Activated CD4-positive, alpha-beta T cell treated with anti-CD3 and anti-CD28 coated beads for 36 hours (primary cell): ENCODE measurements around the gene MAP3K3. TPM values are rescaled to one million over a fixed set of nuclear protein-coding genes. Genes with fewer than 3 reads are reported as not detected.
A peak's percentile ranks its signal among the peaks of the same experiment; 100 is the strongest.

ENCODE experiments used
- ATAC-seq: fragments of 200-7000 bp; cut with Tn5 transposase; one replicate; pipeline ENCODE4 v1.10.0; 2021; ENCODE audit warnings: mild to moderate bottlenecking, moderate library complexity
- CTCF ChIA-PET: fragments of 350-600 bp; sonication (Branson Sonifier 250); formaldehyde crosslinking; loops from one replicate; lab custom pipeline; 2021; ENCODE audit warnings: antibody characterized with exemption; lab: Charles Lee
- POLR2A ChIA-PET: fragments of 350-600 bp; sonication (Branson Sonifier 250); formaldehyde crosslinking; loops from one replicate; lab custom pipeline; 2021; ENCODE audit warnings: antibody characterized with exemption, inconsistent platforms; lab: Charles Lee
- DNase-seq: peaks from one replicate; pipeline ENCODE4 v3.0.0-alpha.2; 2020
- H3K27ac Mint-ChIP-seq: one replicate; pipeline ENCODE4 v1.8.0; 2021; ENCODE audit warnings: mixed read lengths
- H3K27me3 Mint-ChIP-seq: one replicate; pipeline ENCODE4 v1.8.0; 2021; ENCODE audit warnings: mixed read lengths
- H3K36me3 Mint-ChIP-seq: one replicate; pipeline ENCODE4 v1.8.0; 2021; ENCODE audit warnings: low read depth, mixed read lengths
- H3K4me1 Mint-ChIP-seq: one replicate; pipeline ENCODE4 v1.8.0; 2021; ENCODE audit warnings: mixed read lengths
- H3K4me3 Mint-ChIP-seq: one replicate; pipeline ENCODE4 v1.8.0; 2021; ENCODE audit warnings: mild to moderate bottlenecking, moderate library complexity, mixed read lengths
- H3K9me3 Mint-ChIP-seq: one replicate; pipeline ENCODE4 v1.8.0; 2021; ENCODE audit warnings: low read depth, mixed read lengths
- intact Hi-C, 2 experiments: fragments of 100-400 bp; cut with DNase I in 1 of 2; cut with micrococcal nuclease in 1 of 2; formaldehyde crosslinking; loops; one replicate each; pipeline versions ENCODE4 v1.14.2 to v1.15.1; 2022 to 2024; cut with DNase I, micrococcal nuclease
- total RNA-seq, 2 experiments: library from RNA; stranded (reverse); gene quantifications; one replicate each; pipeline ENCODE4 v1.2.3, GENCODE V29; 2021

Gene MAP3K3
- total RNA-seq, 2 experiments from 2014 or later = 22.4 to 22.9 TPM

- Mint-ChIP-seq H3K4me3 (no peak overlapping the region), H3K9me3 (no peaks in the 10 kb centered on the region)
- POLR2A ChIA-PET = no interaction called here
Observed at GRCh38 chr17:63649813-63650212, 27.6 kb downstream of the MAP3K3 start.

GRCh38 chr17:63652106-63652505, 29.9 kb downstream of the MAP3K3 start:
- ChIA-PET CTCF (interaction anchor here (0.7 kb wide), 1 partner anchor 19 kb away, joined by 3 read pairs; no protein-coding TSS in a partner anchor), POLR2A (no interaction called here)
- Mint-ChIP-seq H3K4me3 (no peak overlapping the region), H3K27me3 (no peaks in the 10 kb centered on the region), H3K27ac (no peak overlapping the region), H3K9me3 (no peaks in the 10 kb centered on the region), H3K36me3 (peaks cover 11% of the 10 kb centered on the region), H3K4me1 (peaks cover 5% of the 10 kb centered on the region)
- intact Hi-C loops = no loop called here
- ATAC-seq = no peak
- no peak for DNase-seq

More at GRCh38 chr17:63649813-63650212, 27.6 kb downstream of the MAP3K3 start:
- intact Hi-C loops = no loop called here
- CTCF ChIA-PET = interaction anchor here (1.1 kb wide), 1 partner anchor 123 kb away, joined by 3 read pairs; no protein-coding TSS in a partner anchor
- peak overlapping the region; percentile 22 for H3K27ac Mint-ChIP-seq
- no peak for ATAC-seq
- H3K27me3 Mint-ChIP-seq = no peaks in the 10 kb centered on the region
- no peak for DNase-seq
- H3K36me3 Mint-ChIP-seq = peaks cover 13% of the 10 kb centered on the region
- H3K4me1 Mint-ChIP-seq = peaks cover 10% of the 10 kb centered on the region

DNA sequence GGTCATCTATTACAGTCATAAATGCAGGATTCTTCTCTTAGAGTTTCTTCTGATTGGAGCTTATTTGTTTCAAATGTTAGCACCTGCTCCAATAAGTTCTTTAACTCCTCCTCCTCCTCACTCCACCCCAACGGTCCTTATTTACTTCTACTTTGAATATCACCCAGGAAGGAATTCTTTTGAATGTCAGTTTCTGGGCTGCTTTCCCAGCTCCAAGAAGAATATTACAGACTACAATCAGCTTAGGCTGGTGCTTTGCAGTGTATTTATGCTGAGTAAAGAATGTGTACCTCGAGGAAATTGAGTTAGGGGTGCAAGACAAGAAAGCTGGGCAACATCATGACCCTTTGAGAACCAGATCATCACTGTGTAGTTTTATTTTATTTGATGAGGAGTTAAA, 30.8 kb downstream of the MAP3K3 start:
- no peak for DNase-seq
- intact Hi-C loops = no loop called here
- Mint-ChIP-seq H3K4me3 (no peak overlapping the region), H3K27ac (no peak overlapping the region), H3K9me3 (no peaks in the 10 kb centered on the region), H3K27me3 (no peaks in the 10 kb centered on the region), H3K4me1 (peaks cover 5% of the 10 kb centered on the region), H3K36me3 (peaks cover 13% of the 10 kb centered on the region)
- no peak for ATAC-seq
- POLR2A ChIA-PET = no interaction called here
- CTCF ChIA-PET = interaction anchor here (0.7 kb wide), 1 partner anchor 20 kb away, joined by 3 read pairs; no protein-coding TSS in a partner anchor

GRCh38 chr17:63657786-63658185, 35.6 kb downstream of the MAP3K3 start:
- Mint-ChIP-seq H3K36me3 (peaks cover 14% of the 10 kb centered on the region), H3K27me3 (no peaks in the 10 kb centered on the region), H3K4me1 (no peaks in the 10 kb centered on the region), H3K27ac (no peak overlapping the region), H3K9me3 (no peaks in the 10 kb centered on the region), H3K4me3 (no peak overlapping the region)
- POLR2A ChIA-PET = no interaction called here
- intact Hi-C loops = no loop called here
- DNase-seq = no peak
- CTCF ChIA-PET = interaction anchor here (0.8 to 1.4 kb wide), 3 partner anchors 12 to 39 kb away, joined by 3 read pairs; no protein-coding TSS in a partner anchor
- ATAC-seq = no peak

DNA sequence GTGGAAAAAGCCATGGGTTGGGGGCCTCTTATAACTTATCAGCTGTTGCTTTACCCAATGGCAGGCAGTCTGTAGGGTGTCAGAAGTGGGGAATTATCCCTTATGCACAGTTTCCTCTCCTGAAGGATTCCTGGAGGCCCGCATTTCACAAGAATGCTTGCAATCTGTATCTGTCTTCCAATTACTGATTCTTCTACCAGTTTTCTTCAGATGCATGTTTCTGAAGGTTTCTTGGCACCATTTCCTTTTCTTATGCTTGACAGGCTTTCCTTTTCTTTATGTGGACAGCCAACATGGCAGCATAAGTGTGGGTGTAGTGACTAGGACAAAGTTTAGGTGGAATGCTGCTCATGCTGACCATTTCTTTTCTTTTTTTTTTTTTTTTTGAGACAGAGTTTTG, 36.1 kb downstream of the MAP3K3 start:
- DNase-seq = no peak
- H3K36me3 Mint-ChIP-seq = peaks cover 13% of the 10 kb centered on the region
- no peaks in the 10 kb centered on the region for H3K4me1 Mint-ChIP-seq
- ChIA-PET POLR2A (no interaction called here), CTCF (interaction anchor here (1.1 to 1.4 kb wide), 2 partner anchors 22 to 38 kb away, joined by 3 read pairs; no protein-coding TSS in a partner anchor)
- intact Hi-C loops = no loop called here
- H3K4me3 Mint-ChIP-seq = no peak overlapping the region
- no peaks in the 10 kb centered on the region for H3K27me3 Mint-ChIP-seq
- H3K9me3 Mint-ChIP-seq = no peaks in the 10 kb centered on the region
- no peak overlapping the region for H3K27ac Mint-ChIP-seq
- no peak for ATAC-seq

DNA sequence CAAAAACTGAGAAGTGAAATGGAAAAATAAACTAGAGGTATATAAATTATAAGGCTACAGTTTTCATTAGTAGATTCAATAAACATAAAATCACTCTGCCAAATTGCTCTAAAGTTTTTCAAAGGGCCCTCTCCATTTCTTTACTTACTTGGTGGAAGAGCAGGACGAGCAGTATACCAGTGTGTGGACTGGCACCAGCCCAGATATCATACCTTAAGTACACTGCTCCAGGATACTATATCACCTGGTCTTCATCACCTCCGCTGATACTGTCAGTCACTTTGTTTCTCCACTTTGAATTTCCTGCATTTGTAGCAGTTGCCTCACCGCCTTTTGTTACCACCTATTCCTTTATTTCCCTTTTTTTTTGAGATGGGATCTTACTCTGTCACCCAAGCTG, 37.6 kb downstream of the MAP3K3 start:
- Mint-ChIP-seq H3K4me1 (peaks cover 3% of the 10 kb centered on the region), H3K27me3 (no peaks in the 10 kb centered on the region), H3K4me3 (no peak overlapping the region), H3K27ac (no peak overlapping the region), H3K36me3 (peaks cover 14% of the 10 kb centered on the region), H3K9me3 (no peaks in the 10 kb centered on the region)
- ChIA-PET CTCF (interaction anchor here (0.9 kb wide), 1 partner anchor 16 kb away, joined by 4 read pairs; no protein-coding TSS in a partner anchor), POLR2A (no interaction called here)
- ATAC-seq (no peak), DNase-seq (no peak)
- intact Hi-C loops = no loop called here

- no peaks in the 10 kb centered on the region for H3K27me3 Mint-ChIP-seq
- peaks cover 7% of the 10 kb centered on the region for H3K4me1 Mint-ChIP-seq
- no peaks in the 10 kb centered on the region for H3K9me3 Mint-ChIP-seq
- intact Hi-C loops = no loop called here
- CTCF ChIA-PET = interaction anchor here (0.6 to 1.7 kb wide), 5 partner anchors 14 to 240 kb away, joined by 3 to 7 read pairs (median 3); no protein-coding TSS in a partner anchor
- no peak for DNase-seq
- H3K4me3 Mint-ChIP-seq = no peak overlapping the region
- H3K27ac Mint-ChIP-seq = peak overlapping the region; percentile 43
- H3K36me3 Mint-ChIP-seq = peaks cover 18% of the 10 kb centered on the region
- POLR2A ChIA-PET = no interaction called here
- no peak for ATAC-seq
Observed at GRCh38 chr17:63665527-63666214, 43.5 kb downstream of the MAP3K3 start.

GRCh38 chr17:63672856-63673255, 50.6 kb downstream of the MAP3K3 start:
- no peak overlapping the region for H3K4me3 Mint-ChIP-seq

DNA sequence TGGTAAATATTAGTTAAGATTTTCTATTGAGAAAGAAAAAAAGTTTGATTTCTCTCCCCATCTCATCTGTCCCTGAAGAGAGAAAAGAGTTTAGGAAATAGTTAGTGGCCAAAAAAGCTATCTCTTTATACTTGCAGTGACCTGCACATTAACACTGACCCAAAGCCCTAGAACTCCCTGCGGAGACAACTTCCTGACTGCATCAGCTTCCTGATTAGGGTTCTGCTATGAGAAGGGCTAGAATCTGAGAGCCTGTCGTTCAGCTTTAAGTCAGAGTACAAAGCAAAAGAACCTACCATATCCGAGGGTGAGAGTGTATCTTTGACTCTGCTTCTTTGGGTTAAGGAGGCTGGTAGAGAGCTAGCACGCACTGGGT, 53.0 kb downstream of the MAP3K3 start:
- Mint-ChIP-seq H3K9me3 (no peaks in the 10 kb centered on the region), H3K4me1 (peaks cover 6% of the 10 kb centered on the region), H3K4me3 (no peak overlapping the region), H3K27ac (no peak overlapping the region), H3K36me3 (peaks cover 6% of the 10 kb centered on the region), H3K27me3 (no peaks in the 10 kb centered on the region)
- ChIA-PET POLR2A (no interaction called here), CTCF (interaction anchor here (1.2 to 2.1 kb wide), 6 partner anchors 9 to 268 kb away, joined by 3 to 7 read pairs (median 4); no protein-coding TSS in a partner anchor)
- no peak for ATAC-seq
- intact Hi-C loops = loop anchor here in 1 of 2 experiments (5.0 kb wide), 1 partner anchor 248 kb away; no protein-coding TSS in a partner anchor
- DNase-seq = no peak

More at GRCh38 chr17:63672856-63673255, 50.6 kb downstream of the MAP3K3 start:
- CTCF ChIA-PET = interaction anchor here (0.7 kb wide), 1 partner anchor 239 kb away, joined by 3 read pairs; no protein-coding TSS in a partner anchor
- Mint-ChIP-seq H3K27ac (no peak overlapping the region), H3K27me3 (no peaks in the 10 kb centered on the region), H3K4me1 (peaks cover 6% of the 10 kb centered on the region), H3K36me3 (peaks cover 9% of the 10 kb centered on the region), H3K9me3 (no peaks in the 10 kb centered on the region)
- ATAC-seq (no peak), DNase-seq (no peak)
- POLR2A ChIA-PET = no interaction called here
- intact Hi-C loops = no loop called here

- peaks cover 8% of the 10 kb centered on the region for H3K4me1 Mint-ChIP-seq
- no peaks in the 10 kb centered on the region for H3K27me3 Mint-ChIP-seq
- CTCF ChIA-PET = interaction anchor here (0.9 to 2.1 kb wide), 8 partner anchors 8 to 269 kb away, joined by 3 to 7 read pairs (median 4); no protein-coding TSS in a partner anchor
- DNase-seq (no peak), ATAC-seq (no peak)
- H3K9me3 Mint-ChIP-seq = no peaks in the 10 kb centered on the region
- no peak overlapping the region for H3K4me3 Mint-ChIP-seq
- no peak overlapping the region for H3K27ac Mint-ChIP-seq
- intact Hi-C loops = loop anchor here in 1 of 2 experiments (5.0 kb wide), 1 partner anchor 249 kb away; no protein-coding TSS in a partner anchor
- POLR2A ChIA-PET = interaction anchor here (0.6 kb wide), 1 partner anchor 164 kb away, joined by 3 read pairs; no protein-coding TSS in a partner anchor
- peaks cover 2% of the 10 kb centered on the region for H3K36me3 Mint-ChIP-seq
Observed at GRCh38 chr17:63675607-63676546, 53.7 kb downstream of the MAP3K3 start.

DNA sequence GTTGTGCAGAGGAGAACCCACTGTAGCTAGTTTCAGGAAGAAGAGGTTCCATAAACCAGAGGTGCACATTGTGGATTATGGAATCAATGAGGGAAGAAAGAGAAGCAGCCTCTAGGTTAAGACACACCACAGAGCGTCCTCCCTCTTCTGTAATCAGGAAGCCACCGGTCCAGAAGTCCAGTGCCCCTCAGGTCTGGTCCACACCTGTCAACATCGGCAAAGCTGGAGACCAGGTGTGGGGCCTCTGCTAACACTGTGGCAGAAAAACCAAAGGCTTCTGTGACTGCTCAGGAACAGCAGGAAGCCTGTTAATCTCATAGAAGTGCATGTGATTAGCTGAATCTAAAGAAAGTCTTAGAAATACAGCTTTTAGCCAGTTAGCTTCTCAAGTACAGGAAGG, 54.4 kb downstream of the MAP3K3 start:
- ChIA-PET CTCF (interaction anchor here (0.6 to 1.8 kb wide), 6 partner anchors 20 to 251 kb away, joined by 3 to 6 read pairs (median 5); no protein-coding TSS in a partner anchor), POLR2A (interaction anchor here (0.5 kb wide), 1 partner anchor 39 kb away, joined by 7 read pairs; no protein-coding TSS in a partner anchor)
- Mint-ChIP-seq H3K27me3 (no peaks in the 10 kb centered on the region), H3K9me3 (no peaks in the 10 kb centered on the region), H3K27ac (no peak overlapping the region), H3K36me3 (peaks cover 3% of the 10 kb centered on the region), H3K4me1 (peaks cover 11% of the 10 kb centered on the region), H3K4me3 (no peak overlapping the region)
- ATAC-seq (no peak), DNase-seq (no peak)
- intact Hi-C loops = loop anchor here in 1 of 2 experiments (5.0 kb wide), 1 partner anchor 249 kb away; no protein-coding TSS in a partner anchor
